ENCODE results near the gene ADAMTS18.

Gene ADAMTS18

DNA sequence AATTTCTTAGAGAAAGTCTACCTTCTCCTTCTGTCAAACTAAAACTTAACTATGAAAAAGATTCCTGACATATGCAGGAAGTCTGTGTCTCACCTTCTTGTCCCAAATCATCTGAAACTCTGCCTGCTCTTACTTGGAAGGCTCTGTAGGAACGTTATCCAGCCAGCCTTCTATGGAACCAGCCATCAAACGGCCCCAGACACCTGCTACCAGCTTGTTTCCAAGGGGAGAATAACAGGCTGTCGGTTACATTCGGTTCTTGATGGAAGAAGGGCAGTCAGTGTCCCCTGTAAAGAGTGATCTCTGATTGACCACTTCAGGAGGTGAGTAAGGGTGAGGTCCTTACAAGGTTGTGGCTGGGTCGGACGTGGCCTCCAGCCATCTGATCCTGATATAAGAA, 1.7 kb downstream of the ADAMTS18 start:
- no peak for DNase-seq

DNA sequence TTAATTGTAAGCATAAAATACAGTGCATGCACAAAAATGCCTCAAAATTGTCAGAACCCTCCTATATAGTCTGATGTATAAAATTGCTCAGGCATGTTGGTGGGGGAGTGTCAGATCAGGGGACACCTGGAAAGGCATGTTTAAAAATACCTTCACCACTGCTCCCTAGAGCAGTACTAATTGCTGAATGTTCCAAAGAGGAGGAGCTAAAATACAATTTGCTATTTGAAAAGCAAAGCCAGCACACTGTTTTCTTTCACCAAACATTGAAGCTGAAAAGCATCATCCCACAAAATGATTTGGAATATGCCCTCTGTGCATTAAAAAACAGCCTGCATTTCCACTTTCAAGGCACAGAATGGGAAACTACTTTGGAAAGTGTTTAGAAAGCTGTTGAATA, 2.6 kb downstream of the ADAMTS18 start:
- no peak for DNase-seq

DNA sequence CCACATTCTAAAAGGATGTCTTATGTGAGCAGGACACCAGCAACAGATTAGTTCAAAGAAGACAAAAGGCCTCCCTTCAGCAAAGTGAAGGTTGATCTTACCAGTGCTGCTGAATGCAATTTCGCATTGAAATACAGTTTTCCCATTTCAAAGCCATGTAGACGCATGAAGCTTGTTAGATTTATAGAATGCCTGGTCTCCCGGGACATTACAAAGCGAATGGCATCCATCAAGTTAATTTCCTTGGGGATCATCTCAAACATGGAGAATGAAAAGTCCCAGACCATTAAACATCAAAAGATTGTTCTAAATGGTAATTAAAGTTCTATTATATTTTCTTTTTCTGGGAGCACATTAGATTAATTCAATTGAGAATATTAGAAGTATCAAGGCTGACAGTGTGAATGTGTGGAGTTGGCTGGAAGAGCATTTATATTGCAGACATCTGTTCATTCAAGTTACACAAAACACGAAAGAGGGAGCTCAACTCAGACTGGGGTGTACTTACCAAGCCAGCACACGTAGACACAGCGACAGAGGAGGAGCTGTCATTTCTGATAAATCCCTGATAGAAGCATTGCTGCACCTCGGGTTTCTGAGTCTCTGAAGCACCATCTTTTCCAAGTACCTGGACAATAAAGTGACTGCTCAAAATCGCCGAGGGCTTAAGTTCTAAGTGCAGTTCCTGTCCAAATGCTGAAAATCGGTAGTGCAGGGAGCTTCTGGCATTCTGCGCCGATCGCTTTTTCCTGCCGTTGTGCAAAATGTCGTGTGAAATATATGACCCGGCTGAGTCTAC, 3.8 kb downstream of the ADAMTS18 start:
- no peak for DNase-seq

DNA sequence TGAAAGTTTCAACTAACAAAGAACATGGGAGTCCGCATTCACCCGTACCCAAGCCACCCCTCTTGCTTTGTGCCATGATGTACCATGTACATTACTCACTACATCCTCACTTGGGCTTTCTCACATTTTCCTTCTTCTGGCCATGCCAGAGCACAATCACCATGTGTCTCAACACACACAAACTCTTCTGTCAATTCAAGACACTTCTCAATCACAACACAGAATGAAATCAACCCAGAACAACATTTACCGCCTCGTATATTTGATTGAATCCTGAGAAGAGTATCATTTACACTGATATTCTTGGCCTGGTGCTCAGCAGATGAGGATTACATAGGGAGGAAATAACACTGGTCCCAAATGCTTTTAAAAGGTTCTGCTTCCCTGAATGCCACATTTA, 4.5 kb downstream of the ADAMTS18 start:
- no peak for DNase-seq

DNA sequence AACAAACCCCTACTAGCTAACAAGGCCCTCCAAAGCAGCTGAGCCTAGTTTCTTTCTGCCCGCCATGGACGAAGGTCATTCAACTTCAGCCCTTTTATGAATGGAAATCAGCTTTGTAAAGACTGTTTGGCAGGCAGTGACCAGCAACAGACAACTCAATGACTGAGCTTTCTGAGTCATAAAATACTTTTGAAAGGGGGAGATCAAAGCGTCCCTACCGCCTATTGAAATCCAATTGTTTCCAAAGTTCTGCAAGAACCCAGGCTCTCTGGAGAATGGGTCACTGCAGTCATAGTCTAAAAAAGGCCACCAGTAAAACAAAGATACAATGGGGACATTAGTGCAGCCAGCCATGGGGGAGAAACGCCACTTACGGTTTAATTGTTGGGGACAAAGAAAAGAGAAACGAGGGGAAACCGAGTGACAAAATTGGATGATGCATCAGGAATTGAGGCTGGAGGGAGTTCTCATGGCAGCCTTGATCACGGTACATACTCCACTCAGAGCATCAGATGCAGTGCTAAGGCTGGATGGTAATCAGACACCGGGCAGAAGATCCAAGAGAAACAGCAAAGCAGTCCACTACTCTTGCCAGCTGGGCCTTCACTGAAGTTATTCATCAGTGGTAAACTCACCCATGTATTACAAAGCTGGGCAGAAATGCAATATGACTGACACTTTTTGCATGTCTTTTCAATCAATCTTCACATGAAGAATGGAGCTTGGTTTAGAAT, 9.8 kb downstream of the ADAMTS18 start:
- DNase-seq = no peak

DNA sequence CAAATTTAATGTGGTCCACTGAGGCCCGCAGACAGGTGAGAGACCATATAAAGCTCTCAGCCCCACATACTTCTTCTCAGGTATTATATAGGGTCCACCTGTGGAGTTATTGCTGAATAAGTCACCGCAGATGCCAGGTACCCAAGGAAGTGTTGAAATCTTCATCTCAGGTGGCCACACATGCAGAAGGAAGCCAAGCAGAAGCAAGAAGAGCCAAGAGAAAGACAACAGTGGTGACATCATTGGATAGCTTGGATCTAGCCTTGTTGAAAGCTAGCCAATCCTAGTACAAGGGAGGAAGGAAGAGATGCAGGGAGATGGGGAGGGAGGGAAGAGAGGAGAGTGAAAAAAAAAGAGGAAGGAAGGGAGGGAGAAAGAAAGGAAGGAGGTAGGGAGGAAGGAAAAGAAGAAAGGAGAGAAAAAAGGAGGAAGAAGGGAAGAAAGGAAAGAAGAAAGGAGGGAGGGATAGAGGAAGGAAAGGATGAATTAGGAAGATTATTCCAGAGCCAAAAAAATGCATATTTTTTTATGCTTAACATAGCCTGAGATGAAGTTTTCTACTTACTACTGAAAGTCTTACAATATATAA, 12.5 kb downstream of the ADAMTS18 start:
- DNase-seq = no peak

DNA sequence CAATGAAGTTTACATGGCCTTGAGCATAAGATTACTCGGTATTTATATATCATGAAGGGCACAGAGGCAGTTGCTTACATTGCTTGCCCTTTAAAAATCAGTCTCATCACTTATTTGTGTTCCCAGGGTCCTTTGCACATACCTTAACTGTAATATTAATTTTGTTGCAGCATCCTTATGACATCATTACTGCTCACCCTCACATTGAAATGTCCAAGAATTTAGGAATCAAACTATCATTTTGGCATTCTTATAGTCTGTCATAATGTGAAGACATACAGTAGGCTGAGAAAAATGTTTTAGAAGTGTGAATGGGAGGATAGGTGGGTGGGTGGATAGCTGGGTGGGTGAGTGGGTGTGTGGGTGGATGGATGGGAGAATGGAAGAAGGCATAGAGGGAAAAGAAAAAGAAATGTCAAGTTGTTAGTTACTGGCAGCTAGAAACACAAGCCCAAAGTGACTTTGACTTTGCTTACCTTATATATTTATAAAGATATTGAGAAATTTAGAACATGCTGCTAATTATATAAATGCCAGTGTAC, 17.8 kb downstream of the ADAMTS18 start:
- DNase-seq = no peak

DNA sequence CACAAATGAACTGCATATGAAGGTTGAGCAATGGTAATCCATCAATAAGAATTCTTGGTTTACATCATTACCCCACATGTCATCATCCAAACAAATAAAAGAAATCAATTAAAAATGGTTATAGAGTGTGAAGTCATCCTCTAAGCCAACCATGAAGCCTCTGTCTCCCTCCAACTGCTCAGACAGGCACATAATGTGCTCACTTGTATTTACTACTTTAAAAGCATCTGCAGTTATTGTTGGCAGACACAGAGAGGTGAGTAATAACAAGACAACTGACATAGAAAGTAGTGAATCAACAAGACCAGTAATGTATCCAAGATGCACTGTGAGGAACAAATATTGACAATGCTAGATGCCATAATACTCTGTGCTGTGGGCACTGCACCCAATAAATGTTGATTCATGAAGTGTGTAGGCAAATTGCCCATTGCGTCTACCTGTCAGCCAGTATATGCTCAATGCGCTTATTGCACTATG, 20.0 kb downstream of the ADAMTS18 start:
- DNase-seq = peak; percentile 15

DNA sequence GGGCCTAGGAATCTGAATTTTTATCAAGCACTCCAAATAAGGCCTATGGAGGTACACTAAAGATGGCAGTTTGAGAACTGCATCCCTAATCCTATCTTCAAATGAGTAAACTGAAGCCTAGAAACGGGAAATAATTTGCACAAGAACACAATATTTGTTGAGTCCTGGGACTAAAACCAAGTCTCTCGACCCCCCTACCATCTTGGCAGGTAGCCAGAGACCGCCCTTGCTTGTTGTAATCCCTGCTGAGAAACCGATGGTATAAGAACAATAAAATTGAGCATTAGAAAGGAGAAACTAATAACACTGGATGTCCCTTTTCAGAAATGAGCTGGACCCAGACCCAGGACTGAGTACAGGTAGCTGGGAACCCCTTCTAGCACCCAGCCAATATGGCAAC, 24.4 kb downstream of the ADAMTS18 start:
- DNase-seq = no peak

DNA sequence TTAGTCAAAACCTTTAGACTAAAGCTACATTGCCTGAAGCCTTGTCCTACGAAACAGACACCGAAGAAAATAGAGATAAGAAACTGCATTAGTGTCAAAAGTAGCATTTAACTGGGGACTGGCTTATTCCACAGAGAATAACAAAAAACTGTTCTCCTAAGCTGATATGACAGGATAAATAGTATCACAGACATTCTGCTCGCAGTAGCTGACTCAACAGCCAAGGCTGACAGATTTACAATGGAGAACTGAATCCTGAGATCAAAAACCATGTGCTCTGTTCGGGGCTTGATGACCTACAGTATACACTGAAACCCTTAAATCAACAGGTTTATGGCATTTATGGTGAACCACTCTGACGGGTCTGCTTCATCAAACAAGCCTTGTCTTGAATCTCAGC, 25.5 kb downstream of the ADAMTS18 start:
- DNase-seq = no peak

DNA sequence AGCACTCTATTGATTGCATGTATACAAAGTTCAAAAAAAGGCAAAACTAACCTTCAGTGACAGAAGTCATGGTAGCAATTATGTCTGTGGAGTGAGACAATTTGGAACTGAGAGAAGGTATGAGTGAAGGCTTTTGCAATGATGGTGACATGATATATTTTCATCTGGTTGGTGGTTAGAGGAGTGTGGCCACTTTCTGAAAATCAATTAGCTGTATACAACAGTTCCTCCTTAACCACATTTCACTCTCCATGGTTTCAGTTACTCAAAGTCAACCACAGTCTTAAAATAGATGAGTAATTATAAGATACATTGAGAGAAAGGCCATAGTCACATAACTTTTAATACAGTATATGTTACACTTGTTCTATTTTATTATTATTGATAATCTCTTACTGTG, 26.2 kb downstream of the ADAMTS18 start:
- DNase-seq = peak; percentile 56

DNA sequence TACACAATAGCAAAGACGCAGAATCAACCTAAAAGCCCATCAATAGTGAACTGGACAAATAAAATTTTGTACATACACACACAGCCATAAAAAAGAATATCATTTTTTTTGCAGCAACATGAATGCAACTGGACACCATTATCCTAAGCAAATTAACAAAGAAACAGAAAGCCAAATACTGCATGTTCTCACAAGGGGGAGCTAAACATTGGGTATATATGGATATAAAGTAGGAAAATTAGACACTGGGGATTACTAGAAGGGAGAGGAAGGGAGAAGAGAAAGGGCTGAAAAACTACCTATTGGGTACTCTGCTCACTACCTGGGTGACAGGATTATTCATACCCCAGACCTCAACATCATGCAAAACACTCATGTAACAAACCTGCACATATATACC, 28.2 kb downstream of the ADAMTS18 start:
- no peak for DNase-seq

DNA sequence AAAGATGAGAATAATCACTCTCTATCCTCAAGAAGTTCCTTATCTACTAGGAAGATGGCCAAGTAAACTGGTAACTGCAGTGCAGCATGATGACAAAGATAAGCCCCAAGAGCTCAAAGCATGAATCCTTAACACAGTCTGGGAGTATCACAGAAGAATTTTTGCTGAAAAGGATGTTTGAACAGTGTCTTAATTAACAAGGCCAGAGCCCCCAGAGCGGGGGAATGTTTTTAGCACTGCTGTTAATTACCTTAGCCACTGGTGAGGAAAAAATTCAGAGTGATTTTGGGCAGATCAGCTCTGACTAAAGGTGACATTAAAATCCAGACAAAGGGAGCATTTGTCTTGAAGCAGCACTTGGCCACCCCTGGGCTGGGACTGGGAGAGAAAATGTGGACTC, 30.1 kb downstream of the ADAMTS18 start:
- no peak for DNase-seq

DNA sequence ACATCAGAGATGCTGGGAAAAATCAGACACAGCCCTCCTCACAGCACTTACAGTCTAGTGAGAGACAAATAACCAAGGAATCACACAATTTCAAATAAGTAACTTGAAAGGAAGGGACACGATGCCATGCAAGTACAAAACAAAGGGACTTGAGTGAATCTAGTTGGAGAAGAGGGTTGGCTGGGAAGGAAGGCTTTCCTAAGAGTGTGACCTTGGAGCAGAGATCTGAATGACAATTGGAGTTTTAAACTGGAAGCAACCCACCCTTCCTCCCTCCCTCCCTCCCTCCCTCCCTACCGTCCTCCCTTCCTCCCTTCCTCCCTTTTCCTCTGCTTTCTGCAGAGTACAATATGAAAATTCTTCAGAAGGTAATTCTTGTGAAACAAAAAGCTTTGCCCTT, 31.1 kb downstream of the ADAMTS18 start:
- no peak for DNase-seq

DNA sequence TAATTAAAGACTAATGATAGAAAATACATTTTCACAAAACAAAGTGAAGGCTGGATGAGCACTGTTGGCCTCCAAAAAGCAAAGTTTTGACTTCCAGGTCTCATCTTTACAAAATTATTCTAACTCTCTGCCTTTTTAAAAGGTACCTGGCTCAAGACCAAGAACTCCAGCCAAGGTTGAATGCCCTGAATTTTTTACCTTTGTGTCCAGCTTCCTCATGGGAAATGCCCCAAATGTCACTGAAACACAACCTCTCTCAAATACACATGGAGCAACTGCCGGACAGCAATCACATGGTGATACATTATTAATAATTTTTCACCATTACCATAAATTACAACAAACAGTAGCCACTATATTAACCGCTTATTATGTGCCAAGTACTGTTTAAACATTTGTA, 32.2 kb downstream of the ADAMTS18 start:
- DNase-seq = no peak

DNA sequence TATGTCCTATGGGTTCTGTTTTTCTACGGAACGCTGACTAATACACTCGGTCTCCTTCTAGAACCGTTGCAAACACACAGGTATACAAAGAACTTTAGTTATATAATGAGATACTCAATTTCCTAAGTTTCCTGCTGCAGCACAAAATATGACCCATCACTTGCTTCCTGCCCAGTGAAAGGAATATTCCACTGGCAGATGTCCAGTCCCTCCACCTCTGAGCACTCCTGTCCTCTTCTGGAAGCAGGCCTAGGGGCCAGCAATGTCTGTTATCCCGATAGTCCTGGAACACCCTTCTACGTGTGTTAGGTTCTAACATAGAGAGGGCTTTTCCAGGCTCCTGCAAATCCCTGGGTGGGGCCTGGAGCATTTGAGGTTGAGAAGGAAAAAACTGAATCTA, 32.7 kb downstream of the ADAMTS18 start:
- DNase-seq = no peak

DNA sequence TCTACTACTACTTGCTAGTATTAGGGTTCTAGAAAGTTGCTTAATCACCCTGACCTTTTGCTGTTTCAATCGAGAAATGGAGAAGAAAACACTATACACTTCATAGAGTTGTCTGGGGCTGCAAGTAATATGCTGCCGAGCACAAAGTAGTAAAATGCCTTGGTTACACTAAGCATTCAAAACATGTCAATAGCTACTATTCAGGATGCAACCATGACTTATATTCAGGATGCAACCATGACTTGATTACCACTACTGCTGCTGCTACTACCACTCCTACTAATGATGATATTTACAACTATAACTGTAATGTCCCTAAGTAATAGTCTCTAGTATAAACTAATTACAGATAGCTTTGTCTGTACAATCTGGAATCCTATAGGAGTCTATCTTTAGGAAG, 35.3 kb downstream of the ADAMTS18 start:
- DNase-seq = no peak

DNA sequence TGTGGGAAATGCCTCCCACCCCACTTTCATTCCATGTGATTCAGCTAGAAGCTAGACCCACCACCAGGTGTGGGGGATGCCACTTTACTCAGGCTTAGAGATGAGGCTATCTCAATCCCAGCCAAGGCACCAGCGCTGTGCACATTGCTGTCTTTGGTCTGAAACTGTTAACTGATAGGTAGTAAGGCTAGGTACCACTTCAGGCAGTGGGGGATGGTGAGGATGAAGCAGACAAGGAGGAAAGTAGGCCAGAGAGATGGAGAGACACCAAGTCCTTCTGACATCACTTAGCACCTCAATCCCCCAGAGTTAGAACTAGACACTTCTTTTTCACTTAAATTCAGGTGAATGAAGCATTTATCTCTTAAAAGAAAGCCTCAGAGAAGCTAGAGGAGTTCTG, 35.8 kb downstream of the ADAMTS18 start:
- no peak for DNase-seq

DNA sequence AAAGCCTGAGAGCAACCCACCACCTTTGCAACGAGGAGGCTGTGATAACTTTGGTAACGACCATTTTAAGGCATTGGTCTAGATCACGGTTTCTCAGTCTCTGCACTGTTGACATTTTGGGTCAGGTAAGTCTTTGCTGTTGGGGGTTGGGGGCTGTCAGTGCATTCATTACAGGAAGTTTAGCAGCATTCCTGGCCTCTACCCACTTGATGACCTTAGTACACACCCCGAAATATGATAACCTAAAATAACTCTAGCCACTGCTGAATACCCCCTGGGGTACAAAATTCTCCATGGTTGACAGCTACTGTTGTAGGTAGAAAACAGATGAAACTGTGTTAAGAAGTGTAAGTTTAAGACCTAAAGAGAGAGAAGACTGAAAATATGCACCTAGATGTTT, 36.3 kb downstream of the ADAMTS18 start:
- no peak for DNase-seq

DNA sequence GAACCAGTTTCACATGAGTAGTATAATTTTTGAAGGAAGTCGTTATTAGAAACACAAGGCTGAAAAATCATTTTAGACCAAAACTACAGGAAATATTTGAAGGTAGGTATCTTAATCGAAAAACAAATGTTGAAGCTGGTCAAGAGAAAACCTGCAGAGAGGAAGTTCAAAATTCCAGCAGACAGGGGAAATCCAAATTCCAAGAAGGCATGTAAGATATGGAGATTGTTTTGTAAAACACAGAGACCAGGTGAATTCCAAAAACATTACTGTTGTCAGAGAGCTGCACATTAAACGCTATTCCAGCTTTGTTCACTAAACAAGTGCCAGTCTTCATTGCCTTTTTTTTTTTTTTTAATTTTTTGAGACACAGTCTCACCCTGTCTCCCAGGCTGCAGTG, 38.4 kb downstream of the ADAMTS18 start:
- no peak for DNase-seq

DNA sequence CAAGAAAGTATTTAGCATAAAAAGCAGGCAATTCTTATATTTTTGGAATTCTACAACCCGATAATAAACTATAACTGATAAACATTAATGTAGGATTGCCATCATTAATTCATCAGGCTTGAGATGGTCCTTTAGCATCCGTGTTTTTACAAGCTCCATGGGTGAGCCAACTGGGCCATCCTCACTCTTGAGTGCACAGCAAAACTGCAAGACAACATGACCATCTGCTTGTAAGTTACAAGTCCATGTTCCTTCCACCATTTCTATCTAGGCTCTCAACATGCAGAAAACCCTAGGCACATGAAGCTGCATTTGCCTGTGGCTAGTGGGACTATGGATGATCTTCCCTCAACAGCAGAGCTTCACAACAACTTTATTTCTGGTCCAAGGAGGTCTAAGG, 40.1 kb downstream of the ADAMTS18 start:
- DNase-seq = no peak

DNA sequence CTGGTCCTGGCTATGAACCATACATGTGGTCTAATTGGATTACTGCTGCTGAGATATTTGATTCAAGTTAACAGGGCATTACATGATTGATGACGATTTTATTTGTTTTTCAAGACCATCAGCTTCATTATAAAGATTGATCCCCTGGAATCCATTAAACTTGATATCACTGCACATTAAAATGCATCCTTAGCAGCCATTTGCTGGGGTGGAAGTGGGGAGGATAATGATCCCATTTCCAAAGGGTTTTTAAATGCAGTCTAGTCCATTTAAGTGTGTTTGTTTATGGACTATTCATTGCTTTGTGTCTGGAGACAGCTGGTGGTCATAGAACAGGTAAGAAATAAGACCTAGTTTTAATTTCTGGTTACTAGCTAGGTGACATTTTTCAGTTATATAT, 40.9 kb downstream of the ADAMTS18 start:
- no peak for DNase-seq

DNA sequence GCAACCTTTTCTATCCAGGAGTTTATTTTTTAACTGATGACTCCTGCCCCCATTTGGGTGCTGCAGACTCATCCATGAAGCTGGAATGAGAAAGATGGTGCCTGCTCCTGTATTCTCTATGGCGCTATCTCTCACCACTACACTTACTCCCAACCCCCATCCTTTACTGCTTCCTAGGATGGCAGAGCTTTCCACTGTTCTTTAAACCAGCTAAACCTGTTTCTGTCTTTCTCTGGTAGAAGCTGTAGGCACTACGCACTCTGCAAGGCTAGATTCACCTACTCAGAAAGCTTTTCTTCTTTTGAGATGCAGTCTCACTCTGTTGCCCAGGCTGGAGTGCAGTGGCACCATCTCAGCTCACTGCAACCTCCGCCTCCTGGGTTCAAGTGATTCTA, 47.0 kb downstream of the ADAMTS18 start:
- DNase-seq = no peak

All from activated CD4-positive, alpha-beta T cell treated with anti-CD3 and anti-CD28 coated beads, Interleukin-2, amount 50 U/mL, for 16 hours (primary cell).